CD4-positive, alpha-beta memory T cell (primary cell): ENCODE results near the gene ERBB4. TPM values are rescaled to one million over a fixed set of nuclear protein-coding genes. Genes with fewer than 3 reads are reported as not detected.

ENCODE experiments used
- CTCF ChIA-PET: fragments of 350-600 bp; sonication (Branson Sonifier 250); formaldehyde crosslinking; loops from one replicate; lab custom pipeline; 2021; ENCODE audit warnings: inconsistent platforms; ENCODE audit not compliant: partially characterized antibody; lab: Charles Lee
- POLR2A ChIA-PET: fragments of 350-600 bp; sonication (Branson Sonifier 250); formaldehyde crosslinking; loops from one replicate; lab custom pipeline; 2021; ENCODE audit not compliant: partially characterized antibody; lab: Charles Lee
- DNase-seq, 5 donors: peaks; one replicate each; pipeline versions ENCODE4 v3.0.0 to v3.0.0-alpha.2; 2020 to 2022; ENCODE audit warnings: mixed read lengths in 1 of 5
- H3K27ac ChIP-seq: one replicate; pipeline ENCODE4 v1.7.0; 2013; ENCODE audit warnings: low read depth, low read length
- H3K27me3 ChIP-seq: 2 replicates; pipeline ENCODE4 v1.7.0; 2013; ENCODE audit warnings: mild to moderate bottlenecking, low read length, moderate library complexity; ENCODE audit not compliant: insufficient read depth
- H3K36me3 ChIP-seq: 2 replicates; pipeline ENCODE4 v1.7.0; 2013; ENCODE audit warnings: mild to moderate bottlenecking, low read length, moderate library complexity; ENCODE audit not compliant: insufficient read depth
- H3K4me1 ChIP-seq: 2 replicates; pipeline ENCODE4 v1.7.0; 2013; ENCODE audit warnings: mild to moderate bottlenecking, low read length, moderate library complexity; ENCODE audit not compliant: insufficient read depth
- H3K4me3 ChIP-seq, 2 donors: one replicate each; pipeline ENCODE4 v1.7.0; 2013; ENCODE audit warnings: low read length in 2 of 2, mild to moderate bottlenecking in 1 of 2
- H3K9me3 ChIP-seq, 2 donors: one replicate each; pipeline ENCODE4 v1.7.0; 2013; ENCODE audit warnings: low read length in 2 of 2, control low read depth in 1 of 2; ENCODE audit not compliant: control insufficient read depth in 1 of 2
- H3K27ac Mint-ChIP-seq, 7 donors: one replicate each; pipeline ENCODE4 v1.8.0; 2020 to 2021; ENCODE audit warnings: mixed read lengths in 7 of 7, mild to moderate bottlenecking in 6 of 7, inconsistent platforms in 3 of 7, moderate library complexity in 3 of 7
- H3K27me3 Mint-ChIP-seq, 2 donors: one replicate each; pipeline ENCODE4 v1.8.0; 2020 to 2021; ENCODE audit warnings: mixed read lengths in 2 of 2
- H3K36me3 Mint-ChIP-seq, 2 donors: one replicate each; pipeline ENCODE4 v1.8.0; 2020 to 2021; ENCODE audit warnings: mixed read lengths in 2 of 2, inconsistent platforms in 1 of 2, mild to moderate bottlenecking in 1 of 2
- H3K4me1 Mint-ChIP-seq, 4 donors: one replicate each; pipeline ENCODE4 v1.8.0; 2020 to 2021; ENCODE audit warnings: mixed read lengths in 4 of 4, mild to moderate bottlenecking in 1 of 4
- H3K4me3 Mint-ChIP-seq, 8 donors: one replicate each; pipeline ENCODE4 v1.8.0; 2020 to 2021; ENCODE audit warnings: mixed read lengths in 8 of 8, mild to moderate bottlenecking in 7 of 8, moderate library complexity in 6 of 8, inconsistent platforms in 3 of 8
- H3K9me3 Mint-ChIP-seq, 8 donors: one replicate each; pipeline ENCODE4 v1.8.0; 2020 to 2021; ENCODE audit warnings: mixed read lengths in 8 of 8, mild to moderate bottlenecking in 5 of 8, inconsistent platforms in 3 of 8, moderate library complexity in 1 of 8
- intact Hi-C: fragments of 100-400 bp; cut with micrococcal nuclease; formaldehyde crosslinking; loops from one replicate; pipeline ENCODE4 v1.15.1; 2023
- polyA plus RNA-seq, 2 donors: library from polyadenylated mRNA; unstranded; fragments of 300-500 nt; fragmentation: Illumina TruSeq; gene quantifications; one replicate each; pipeline ENCODE4 v1.2.3, GENCODE V29; 2021
- total RNA-seq, 2 experiments: library from RNA; stranded (reverse); gene quantifications; one replicate each; pipeline ENCODE4 v1.2.3, GENCODE V29; 2021

ERBB4 gene
- total and polyA plus RNA-seq, 4 experiments from 2014 or later, result not detected

DNA sequence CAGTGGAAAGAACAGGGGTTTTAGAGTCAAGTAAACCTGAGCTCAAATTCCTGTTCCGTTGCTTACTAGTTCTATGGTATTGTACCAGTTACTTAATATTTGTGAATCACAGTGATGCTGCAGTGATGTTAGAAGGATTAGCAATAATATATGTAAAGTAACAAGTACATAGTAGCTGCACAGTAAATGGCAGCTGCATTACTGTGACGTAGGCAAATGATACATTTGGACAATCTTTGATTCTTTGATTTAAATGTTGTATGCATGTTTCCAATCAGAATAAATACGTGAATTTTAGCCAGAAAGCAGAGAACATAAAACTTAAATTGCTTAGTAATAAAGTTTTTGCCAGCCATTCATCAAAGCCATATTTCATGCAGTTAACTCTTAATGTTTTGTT, 243.0 kb downstream of the ERBB4 start:
- Histone ChIP-seq H3K4me3 (no peak overlapping the region), H3K36me3 (no peaks in the 10 kb centered on the region), H3K9me3 (no peaks in the 10 kb centered on the region), H3K4me1 (no peaks in the 10 kb centered on the region), H3K27ac (no peak overlapping the region), H3K27me3 (no peaks in the 10 kb centered on the region)
- intact Hi-C loops, result no loop called here
- ChIA-PET CTCF (no interaction called here), POLR2A (no interaction called here)
- DNase-seq, result no peak
- no peaks in the 10 kb centered on the region for H3K27me3 Mint-ChIP-seq
- no peaks in the 10 kb centered on the region for H3K4me1 Mint-ChIP-seq
- H3K27ac Mint-ChIP-seq, result no peak overlapping the region
- peaks cover 0 to 2% (median 0%) of the 10 kb centered on the region in 8 donors for H3K9me3 Mint-ChIP-seq
- no peaks in the 10 kb centered on the region for H3K36me3 Mint-ChIP-seq
- no peak overlapping the region for H3K4me3 Mint-ChIP-seq

DNA sequence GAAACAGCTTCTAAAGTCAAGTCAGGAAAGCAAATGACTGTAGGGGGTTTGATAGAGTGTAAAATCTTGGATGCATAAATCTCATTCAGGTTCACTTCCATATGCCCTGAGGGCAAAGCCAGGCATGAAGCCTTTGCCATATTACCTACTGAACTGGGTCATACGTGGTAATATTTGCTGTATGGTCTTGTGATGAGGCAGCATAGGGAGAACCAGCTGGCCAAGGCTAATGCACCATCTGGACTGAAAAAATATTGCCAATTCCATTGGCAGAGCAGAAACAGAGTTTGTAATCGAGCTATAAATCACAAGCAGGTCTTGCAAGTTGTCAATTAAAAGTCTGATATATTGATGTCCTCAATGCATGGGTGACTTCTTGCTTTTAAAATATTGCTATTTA, 243.8 kb downstream of the ERBB4 start:
- no peaks in the 10 kb centered on the region for H3K27me3 Mint-ChIP-seq
- Histone ChIP-seq H3K9me3 (no peaks in the 10 kb centered on the region), H3K4me1 (no peaks in the 10 kb centered on the region), H3K27me3 (no peaks in the 10 kb centered on the region), H3K27ac (no peak overlapping the region), H3K36me3 (no peaks in the 10 kb centered on the region), H3K4me3 (no peak overlapping the region)
- POLR2A ChIA-PET, result no interaction called here
- no peaks in the 10 kb centered on the region for H3K36me3 Mint-ChIP-seq
- H3K4me3 Mint-ChIP-seq, result no peak overlapping the region
- CTCF ChIA-PET, result no interaction called here
- intact Hi-C loops, result no loop called here
- H3K4me1 Mint-ChIP-seq, result no peaks in the 10 kb centered on the region
- no peak overlapping the region for H3K27ac Mint-ChIP-seq
- no peak for DNase-seq
- no peaks in the 10 kb centered on the region for H3K9me3 Mint-ChIP-seq

DNA sequence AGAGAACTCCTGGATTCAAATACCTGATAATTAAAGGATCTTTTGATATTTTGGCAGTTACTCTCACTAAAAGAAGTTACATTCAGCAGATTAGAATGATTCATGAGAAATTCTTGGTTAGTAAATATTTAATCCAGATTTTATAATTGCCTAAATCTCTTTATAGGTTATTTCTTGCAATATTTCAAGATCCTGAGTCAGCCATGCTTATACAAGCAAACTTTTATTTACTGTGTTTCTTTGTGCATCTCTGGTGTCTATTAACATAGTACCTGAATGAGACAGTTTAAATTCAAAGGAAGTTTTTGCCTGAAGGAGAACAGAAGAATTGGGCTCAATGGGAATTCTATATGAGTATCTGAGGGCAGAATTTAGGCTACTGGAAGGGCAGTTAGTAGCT, 249.3 kb downstream of the ERBB4 start:
- Histone ChIP-seq H3K4me3 (no peak overlapping the region), H3K36me3 (no peaks in the 10 kb centered on the region), H3K4me1 (no peaks in the 10 kb centered on the region), H3K27me3 (no peaks in the 10 kb centered on the region), H3K27ac (no peak overlapping the region), H3K9me3 (no peaks in the 10 kb centered on the region)
- ChIA-PET CTCF (no interaction called here), POLR2A (no interaction called here)
- Mint-ChIP-seq H3K4me3 (no peak overlapping the region), H3K36me3 (no peaks in the 10 kb centered on the region), H3K4me1 (no peaks in the 10 kb centered on the region), H3K27ac (no peak overlapping the region), H3K9me3 (peaks cover 0 to 3% (median 0%) of the 10 kb centered on the region in 8 donors), H3K27me3 (no peaks in the 10 kb centered on the region)
- DNase-seq, result no peak
- intact Hi-C loops, result no loop called here

DNA sequence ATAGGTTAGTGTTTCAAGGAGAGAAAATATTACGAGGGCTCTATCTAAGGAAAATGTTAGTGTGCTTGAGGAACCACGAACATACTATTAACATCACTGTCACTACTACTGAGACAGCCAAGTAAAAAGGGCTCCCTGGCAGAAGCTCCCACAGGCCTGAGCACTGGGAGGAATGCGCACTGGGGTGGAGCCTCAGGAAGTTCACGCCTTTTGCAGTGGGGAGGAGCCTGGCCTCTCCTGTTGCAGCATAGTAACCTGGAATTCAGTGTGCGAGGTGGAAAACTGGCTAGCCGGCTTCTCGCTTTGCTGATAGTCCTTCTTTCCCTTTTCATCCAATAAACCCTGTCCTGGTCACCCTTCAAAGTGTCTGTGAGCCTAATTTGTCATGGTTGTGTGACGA, 250.3 kb downstream of the ERBB4 start:
- H3K27me3 ChIP-seq, result no peaks in the 10 kb centered on the region
- no peak overlapping the region for H3K27ac ChIP-seq
- Mint-ChIP-seq H3K4me1 (no peaks in the 10 kb centered on the region), H3K27ac (no peak overlapping the region), H3K27me3 (no peaks in the 10 kb centered on the region), H3K4me3 (no peak overlapping the region), H3K36me3 (no peaks in the 10 kb centered on the region), H3K9me3 (peaks cover 0 to 3% (median 0%) of the 10 kb centered on the region in 8 donors)
- H3K4me1 ChIP-seq, result no peaks in the 10 kb centered on the region
- intact Hi-C loops, result no loop called here
- H3K4me3 ChIP-seq, result no peak overlapping the region
- no peak for DNase-seq
- no peaks in the 10 kb centered on the region for H3K9me3 ChIP-seq
- H3K36me3 ChIP-seq, result no peaks in the 10 kb centered on the region
- CTCF ChIA-PET, result no interaction called here
- POLR2A ChIA-PET, result no interaction called here

DNA sequence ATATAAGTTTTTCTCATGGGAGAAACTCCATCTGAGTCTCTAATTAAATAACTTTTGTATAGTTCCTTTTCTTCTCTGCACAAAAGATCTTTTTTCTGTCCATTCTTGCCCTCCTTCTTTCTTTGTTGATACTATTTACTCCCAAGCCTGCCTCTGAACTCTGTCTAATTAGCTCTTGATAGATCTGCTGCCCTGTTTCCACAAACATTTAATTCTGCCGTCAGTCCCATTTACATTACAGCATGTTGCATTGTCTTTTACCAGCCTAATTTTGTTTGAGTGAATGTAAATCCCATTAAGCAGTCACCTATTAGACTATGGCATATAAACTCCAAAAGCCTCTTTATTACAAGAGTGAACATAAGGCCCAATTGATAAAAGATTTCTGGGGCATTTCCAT, 254.4 kb downstream of the ERBB4 start:
- H3K27ac ChIP-seq, result no peak overlapping the region
- intact Hi-C loops, result no loop called here
- H3K27me3 ChIP-seq, result no peaks in the 10 kb centered on the region
- H3K9me3 ChIP-seq, result no peaks in the 10 kb centered on the region
- peaks cover 0 to 3% (median 0%) of the 10 kb centered on the region in 8 donors for H3K9me3 Mint-ChIP-seq
- no peaks in the 10 kb centered on the region for H3K4me1 ChIP-seq
- H3K27me3 Mint-ChIP-seq, result no peaks in the 10 kb centered on the region
- H3K4me3 Mint-ChIP-seq, result no peak overlapping the region
- no peaks in the 10 kb centered on the region for H3K4me1 Mint-ChIP-seq
- H3K27ac Mint-ChIP-seq, result no peak overlapping the region
- H3K36me3 ChIP-seq, result no peaks in the 10 kb centered on the region
- H3K4me3 ChIP-seq, result no peak overlapping the region
- CTCF ChIA-PET, result no interaction called here
- DNase-seq, result no peak
- POLR2A ChIA-PET, result no interaction called here
- H3K36me3 Mint-ChIP-seq, result no peaks in the 10 kb centered on the region

DNA sequence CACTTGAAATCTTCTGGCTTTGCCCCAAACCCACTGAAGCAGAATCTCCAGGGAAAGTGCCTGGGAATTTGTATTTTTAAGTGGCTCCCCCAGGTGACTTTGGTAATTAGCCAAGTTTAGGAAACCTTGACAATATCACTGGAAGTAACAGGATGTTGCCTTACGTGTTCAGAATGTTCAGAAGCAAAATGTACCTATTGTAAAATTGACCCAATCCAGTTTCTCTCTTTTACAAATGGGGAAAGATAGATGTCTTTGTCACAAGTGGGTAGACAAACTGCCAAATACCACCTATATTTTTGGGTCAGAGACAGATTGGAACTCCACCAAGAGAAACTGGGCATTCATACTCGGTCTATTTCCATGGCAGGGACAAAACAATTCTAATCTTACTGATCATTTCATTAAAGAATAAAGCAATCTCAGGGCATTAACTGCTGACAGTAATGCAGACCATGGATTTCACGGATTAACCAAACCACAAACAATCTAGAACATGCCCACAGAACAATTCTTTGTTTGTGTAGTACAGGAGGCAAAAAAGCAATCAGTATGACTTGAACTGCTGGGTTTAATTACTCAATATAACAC, 255.8 kb downstream of the ERBB4 start:
- no peaks in the 10 kb centered on the region for H3K27me3 ChIP-seq
- DNase-seq, result no peak
- ChIA-PET POLR2A (no interaction called here), CTCF (no interaction called here)
- H3K4me3 Mint-ChIP-seq, result no peak overlapping the region
- H3K27ac ChIP-seq, result no peak overlapping the region
- no peak overlapping the region for H3K27ac Mint-ChIP-seq
- H3K36me3 Mint-ChIP-seq, result no peaks in the 10 kb centered on the region
- peaks cover 0 to 3% (median 0%) of the 10 kb centered on the region in 8 donors for H3K9me3 Mint-ChIP-seq
- H3K4me1 ChIP-seq, result no peaks in the 10 kb centered on the region
- intact Hi-C loops, result no loop called here
- H3K4me1 Mint-ChIP-seq, result no peaks in the 10 kb centered on the region
- H3K27me3 Mint-ChIP-seq, result no peaks in the 10 kb centered on the region
- H3K36me3 ChIP-seq, result no peaks in the 10 kb centered on the region
- H3K9me3 ChIP-seq, result no peaks in the 10 kb centered on the region
- H3K4me3 ChIP-seq, result no peak overlapping the region

DNA sequence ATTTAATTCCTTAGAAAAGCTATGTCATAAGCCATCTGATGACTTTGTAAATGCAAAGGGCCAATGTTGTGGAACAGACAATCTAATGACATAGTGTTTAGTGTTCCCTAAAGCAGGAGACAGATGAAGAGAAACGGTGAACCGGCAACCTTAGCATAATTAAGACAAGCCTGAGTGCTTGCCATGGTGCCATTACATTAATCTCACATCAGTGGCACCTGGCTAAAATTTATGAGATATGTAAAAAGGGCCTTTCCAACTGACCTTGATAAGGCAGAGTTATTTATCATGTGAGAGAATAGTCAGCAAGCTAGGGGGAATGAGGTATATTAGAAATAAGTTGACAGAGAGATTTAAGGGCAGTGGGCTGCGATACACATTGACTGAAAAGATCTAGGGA, 261.8 kb downstream of the ERBB4 start:
- Mint-ChIP-seq H3K36me3 (no peaks in the 10 kb centered on the region), H3K4me1 (no peaks in the 10 kb centered on the region), H3K9me3 (peaks cover 0 to 2% (median 0%) of the 10 kb centered on the region in 8 donors), H3K27me3 (no peaks in the 10 kb centered on the region), H3K27ac (no peak overlapping the region), H3K4me3 (no peak overlapping the region)
- Histone ChIP-seq H3K4me1 (no peaks in the 10 kb centered on the region), H3K27ac (no peak overlapping the region), H3K36me3 (no peaks in the 10 kb centered on the region), H3K9me3 (no peaks in the 10 kb centered on the region), H3K27me3 (no peaks in the 10 kb centered on the region), H3K4me3 (no peak overlapping the region)
- intact Hi-C loops, result no loop called here
- no peak for DNase-seq
- ChIA-PET CTCF (no interaction called here), POLR2A (no interaction called here)

DNA sequence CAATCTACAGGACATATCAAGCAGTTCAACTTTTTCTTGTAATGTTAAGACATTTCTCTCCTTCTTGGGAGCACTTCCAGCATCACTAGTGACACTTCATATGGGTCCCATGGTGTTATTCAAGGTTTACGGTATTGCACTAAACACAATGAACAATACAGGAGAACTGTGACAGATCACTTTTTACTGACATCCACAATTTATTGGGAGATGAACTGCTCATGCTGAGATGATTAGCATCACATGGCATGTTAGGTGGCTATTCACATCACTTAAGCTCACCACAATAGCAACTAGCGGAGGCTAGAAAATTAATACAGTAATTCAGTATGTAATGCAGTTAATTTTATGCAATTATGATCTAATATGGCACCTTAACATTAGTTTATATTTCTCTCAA, 264.4 kb downstream of the ERBB4 start:
- Histone ChIP-seq H3K4me1 (no peaks in the 10 kb centered on the region), H3K36me3 (no peaks in the 10 kb centered on the region), H3K4me3 (no peak overlapping the region), H3K27ac (no peak overlapping the region), H3K27me3 (no peaks in the 10 kb centered on the region), H3K9me3 (no peaks in the 10 kb centered on the region)
- intact Hi-C loops, result no loop called here
- H3K27ac Mint-ChIP-seq, result no peak overlapping the region
- CTCF ChIA-PET, result no interaction called here
- H3K27me3 Mint-ChIP-seq, result no peaks in the 10 kb centered on the region
- DNase-seq, result no peak
- peaks cover 0 to 3% (median 0%) of the 10 kb centered on the region in 8 donors for H3K9me3 Mint-ChIP-seq
- no peaks in the 10 kb centered on the region for H3K4me1 Mint-ChIP-seq
- no peaks in the 10 kb centered on the region for H3K36me3 Mint-ChIP-seq
- POLR2A ChIA-PET, result no interaction called here
- no peak overlapping the region for H3K4me3 Mint-ChIP-seq
